ENCODE results near the gene CTDSP2. TPM values are rescaled to one million over a fixed set of nuclear protein-coding genes. Genes with fewer than 3 reads are reported as not detected.

CTDSP2 gene
- total and polyA plus RNA-seq, 2 of the 8 experiments (the other 6 are each of a cell fraction or from before 2014, with no cell fraction given) = 71.3 to 91.7 TPM

- Histone ChIP-seq H3K27ac (ENCODE audit: low read depth, low read length) (no peak overlapping the region), H4K8ac (ENCODE audit: extremely low read depth, insufficient read depth, low read length) (no peak overlapping the region), H3K4me2 (ENCODE audit: insufficient read depth in 1 of 2, low read depth in 2 of 2, low read length in 2 of 2) (no peak overlapping the region), H3K23me2 (ENCODE audit: low read depth, low read length) (no peaks in the 10 kb centered on the region), H2BK120ac (replicated peaks; ENCODE audit: low read depth, low read length) (no peak overlapping the region), H2BK5ac (ENCODE audit: low read depth, low read length) (no peak overlapping the region), H3K79me2 (ENCODE audit: control insufficient read depth in 1 of 2, insufficient read depth in 2 of 2, low read length in 2 of 2) (no peaks in the 10 kb centered on the region), H3K9ac (replicated peaks in 1 of 4; ENCODE audit: extremely low read depth in 1 of 4, low read depth in 3 of 4, low read length in 3 of 4) (no peak overlapping the region), H3K27me3 (replicated peaks in 1 of 4; ENCODE audit: control insufficient read depth in 3 of 4, extremely low read depth in 1 of 4, insufficient read depth in 3 of 4, low read length in 3 of 4) (no peaks in the 10 kb centered on the region), H2AFZ (ENCODE audit: low read length) (no peak overlapping the region), H2AK5ac (ENCODE audit: low read depth, low read length) (no peak overlapping the region), H3K4me1 (replicated peaks in 1 of 4; ENCODE audit: control insufficient read depth in 3 of 4, insufficient read depth in 4 of 4, low read length in 3 of 4) (no peaks in the 10 kb centered on the region), H3K4ac (replicated peaks; ENCODE audit: insufficient read length, low read depth, low read length) (no peak overlapping the region), H3K36me3 (ENCODE audit: control insufficient read depth in 2 of 4, insufficient read depth in 4 of 4, low read length in 3 of 4) (peaks cover 0 to 3% (median 0%) of the 10 kb centered on the region in 4 experiments; a peak in 3 of 8 replicates), H4K91ac (replicated peaks; ENCODE audit: insufficient read length, low read length) (no peak overlapping the region), H2BK20ac (ENCODE audit: low read length) (no peak overlapping the region), H3K79me1 (ENCODE audit: low read depth, low read length) (no peaks in the 10 kb centered on the region), H3K4me3 (ENCODE audit: extremely low read depth in 1 of 4, insufficient read depth in 2 of 4, low read depth in 3 of 4, low read length in 4 of 4) (no peak overlapping the region), H2BK12ac (ENCODE audit: low read depth, low read length) (no peak overlapping the region), H3K56ac (replicated peaks; ENCODE audit: insufficient read length, low read depth, low read length) (no peak overlapping the region), H4K5ac (ENCODE audit: insufficient read length, low read depth, low read length) (no peak overlapping the region), H3K14ac (ENCODE audit: insufficient read length) (no peak overlapping the region), H3K23ac (ENCODE audit: insufficient read length) (no peak overlapping the region), H3K9me3 (ENCODE audit: insufficient read depth in 2 of 2, low read depth in 1 of 2, low read length in 1 of 2) (no peaks in the 10 kb centered on the region), H2BK15ac (ENCODE audit: low read length) (no peak overlapping the region), H3K18ac (ENCODE audit: extremely low read depth, low read length) (no peak overlapping the region), H4K20me1 (replicated peaks in 1 of 2; ENCODE audit: control insufficient read depth in 1 of 2, insufficient read depth in 2 of 2, low read length in 2 of 2) (no peaks in the 10 kb centered on the region)
- ChIA-PET POLR2A (ENCODE audit: partially characterized antibody) (interaction anchor here (1.4 to 2.8 kb wide), 4 partner anchors 9 to 45 kb away, joined by 3 to 10 read pairs (median 4); partner anchors contain the start of gene AVIL), CTCF (ENCODE audit: partially characterized antibody) (interaction anchor here (0.9 to 2.9 kb wide), 5 partner anchors 16 to 97 kb away, joined by 3 to 9 read pairs (median 4); no protein-coding TSS in a partner anchor)
- no peak for DNase-seq (ENCODE audit: low read depth in 1 of 2, low spot score in 2 of 2)
- 79% methylated on average over 3 of the region's 3 CpGs; no CpG with 5 or more reads in 1 of the 2 experiments for WGBS, 2 experiments (ENCODE audit: extremely low coverage in 1 of 2, insufficient coverage in 1 of 2, insufficient read length in 1 of 2, insufficient replicate concordance in 2 of 2, low coverage in 1 of 2, low lambda C conversion rate in 2 of 2, missing lambda C conversion rate in 1 of 2)
- FAIRE-seq = no peak
- no peak for TF ChIP-seq JUND (IDR thresholded peaks at IDR 0.05; ENCODE audit: low read length)
- TF ChIP-seq CBX5 (IDR thresholded peaks at IDR 0.05; ENCODE audit: low read depth, low read length) = no peak
- TF ChIP-seq RFX5 (IDR thresholded peaks at IDR 0.05; ENCODE audit: borderline replicate concordance, low read depth, low read length) = no peak
- TF ChIP-seq RAD21 (IDR thresholded peaks at IDR 0.05 in 1 of 2, conservative IDR thresholded peaks at IDR 0.05 in 1 of 2; ENCODE audit: low read depth in 2 of 2, low read length in 2 of 2) = no peak
These were observed 37.1 kb downstream of the CTDSP2 start for GRCh38 chr12:57809425-57809824.

Measured in H1 (cell line).